Stimulated activated CD4-positive, alpha-beta T cell treated with anti-CD3 and anti-CD28 coated beads, Interleukin-15, amount 100 ng/mL, for 48 hours (primary cell): ENCODE data around the gene PHACTR1.
"Not testable (repeated sequence)": the region's sequence is repeated elsewhere in the genome, so short reads cannot be mapped to it uniquely, and the experiment has no call there.

Experiments
- DNase-seq, 2 donors: peaks; one replicate each; pipeline ENCODE4 v3.0.0-alpha.2; 2020; ENCODE audit warnings: low read depth in 2 of 2

The PHACTR1 gene

GRCh38 chr6:12716298-12716916 lies at the start of gene PHACTR1:
TSS of gene PHACTR1 (plus strand) at chr6:12716767.
- no peak for DNase-seq

DNA sequence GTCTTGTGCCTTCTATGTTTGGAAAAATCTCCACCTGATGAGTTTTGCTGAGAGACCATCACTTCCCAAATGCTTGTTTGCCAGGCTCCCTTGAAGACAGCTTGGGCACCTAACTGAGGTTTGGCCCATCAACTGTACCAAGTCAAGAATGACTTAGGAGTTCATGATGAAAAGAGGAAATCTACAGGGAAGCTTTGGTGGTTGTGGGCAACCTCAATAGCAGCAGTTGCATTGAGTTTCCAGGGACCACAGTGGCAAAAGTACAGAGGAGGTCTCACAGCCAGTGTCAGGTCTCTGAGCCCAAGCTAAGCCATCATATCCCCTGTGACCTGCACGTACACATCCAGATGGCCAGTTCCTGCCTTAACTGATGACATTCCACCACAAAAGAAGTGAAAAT lies 49.7 kb upstream of the PHACTR1 start:
- DNase-seq = no peak

DNA sequence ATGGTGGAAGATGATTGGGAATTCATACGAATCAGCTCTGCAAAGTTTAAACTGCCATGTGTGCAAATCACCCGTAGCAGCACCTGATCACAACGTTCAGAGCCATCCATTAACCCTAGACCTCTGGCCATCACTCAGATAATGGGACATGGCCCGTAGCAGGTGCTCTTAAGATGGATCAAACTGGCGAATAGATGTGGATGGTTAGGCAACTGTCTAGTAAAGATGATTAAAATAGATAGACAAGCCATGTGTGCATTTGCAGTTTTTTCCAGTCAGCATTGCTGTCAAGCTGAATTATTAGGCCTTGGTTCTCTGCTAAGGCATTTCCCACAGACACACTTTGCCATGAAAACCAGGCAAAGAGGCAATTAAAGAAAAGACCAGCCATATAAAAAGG lies 40.6 kb upstream of the PHACTR1 start:
- DNase-seq = no peak

GRCh38 chr6:12679341-12679740 lies 37.2 kb upstream of the PHACTR1 start:
- DNase-seq = no peak

- DNase-seq = no peak
These were observed 23.4 kb upstream of the PHACTR1 start for GRCh38 chr6:12693122-12693521.

- no peak for DNase-seq
These were observed 18.3 kb upstream of the PHACTR1 start for GRCh38 chr6:12698298-12698697.

DNA sequence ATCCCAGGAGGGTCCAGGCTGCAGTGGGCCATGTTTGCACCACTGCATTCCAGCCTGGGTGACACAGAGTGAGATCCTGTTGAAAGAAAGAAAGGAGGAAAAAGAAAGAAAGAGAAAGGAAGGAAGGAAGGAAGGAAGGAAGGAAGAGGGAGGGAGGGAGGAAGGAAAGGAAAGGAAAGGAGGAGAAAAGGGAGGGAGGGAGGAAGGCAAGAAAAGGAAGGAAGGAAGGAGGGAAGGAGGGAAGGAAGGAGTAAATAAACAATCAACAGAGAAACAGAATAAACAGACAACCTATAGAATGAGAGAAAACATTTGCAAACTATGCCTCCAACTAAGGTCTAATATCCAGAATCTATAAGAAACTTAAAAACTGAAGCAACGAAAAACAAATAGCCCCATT lies 11.6 kb upstream of the PHACTR1 start:
- no peak for DNase-seq

GRCh38 chr6:12709116-12709515 lies 7.5 kb upstream of the PHACTR1 start:
- DNase-seq = no peak

GRCh38 chr6:12709556-12710232 lies 6.9 kb upstream of the PHACTR1 start:
- DNase-seq = no peak

DNA sequence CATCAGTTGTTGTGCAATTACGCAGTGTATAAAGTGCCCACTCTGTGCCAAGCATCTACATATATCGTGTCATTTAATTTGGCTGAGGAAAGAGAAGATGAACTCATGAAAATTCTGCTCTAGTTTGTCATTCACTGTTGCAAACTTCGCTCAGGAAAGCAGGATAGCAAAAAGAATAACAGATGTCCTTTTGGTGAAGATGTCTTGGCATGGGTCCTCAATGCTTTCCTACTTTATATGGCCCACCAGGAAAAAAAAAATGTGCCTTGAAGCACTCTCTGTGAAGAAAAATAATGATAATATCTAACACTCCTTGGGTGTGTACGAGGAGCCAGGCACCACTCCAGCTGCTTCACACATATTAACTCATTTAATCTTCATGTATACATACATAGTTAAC lies 5.6 kb upstream of the PHACTR1 start:
- DNase-seq = no peak

GRCh38 chr6:12714022-12714421 lies 2.5 kb upstream of the PHACTR1 start:
- no peak for DNase-seq

DNA sequence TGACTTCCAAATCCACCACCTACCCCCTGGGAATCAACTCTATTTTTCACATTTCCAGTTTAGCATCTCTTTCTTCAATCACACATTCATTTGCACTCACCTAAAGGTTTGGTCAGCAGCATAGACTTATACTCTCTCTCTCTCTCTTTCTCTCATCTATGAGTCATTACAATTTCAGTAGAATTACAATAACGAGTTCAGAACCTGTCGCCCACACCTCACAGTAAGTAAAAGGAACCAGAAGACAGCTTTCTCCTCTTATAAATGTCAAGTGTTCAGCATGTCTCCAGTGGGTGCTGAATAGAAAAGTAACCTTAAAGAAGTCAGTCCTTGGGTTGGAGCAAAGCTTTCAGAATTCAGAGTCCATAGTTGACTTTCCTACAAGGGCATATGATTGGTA lies 1.1 kb upstream of the PHACTR1 start:
- no peak for DNase-seq

- DNase-seq = no peak
These were observed 789 bp downstream of the PHACTR1 start for GRCh38 chr6:12717356-12717755.

DNA sequence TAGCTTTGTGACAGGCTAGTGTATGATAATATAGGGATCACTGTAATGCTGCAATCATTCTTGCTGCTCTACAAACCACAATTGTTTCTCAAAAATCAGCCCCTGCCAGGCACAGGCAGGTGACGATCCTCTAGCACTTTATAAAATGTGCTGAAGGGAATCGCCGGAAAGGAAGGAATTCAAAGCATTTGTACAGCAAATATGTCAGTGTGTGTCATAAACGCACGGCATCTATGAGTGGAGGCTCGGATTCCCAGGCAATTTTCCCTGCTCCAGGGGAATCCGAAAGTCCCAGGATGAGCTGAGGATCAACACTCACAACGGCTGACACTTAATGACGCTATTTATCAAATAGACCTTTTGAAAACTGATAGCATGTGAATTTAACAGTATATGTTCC lies 1.4 kb downstream of the PHACTR1 start:
- no peak for DNase-seq

DNA sequence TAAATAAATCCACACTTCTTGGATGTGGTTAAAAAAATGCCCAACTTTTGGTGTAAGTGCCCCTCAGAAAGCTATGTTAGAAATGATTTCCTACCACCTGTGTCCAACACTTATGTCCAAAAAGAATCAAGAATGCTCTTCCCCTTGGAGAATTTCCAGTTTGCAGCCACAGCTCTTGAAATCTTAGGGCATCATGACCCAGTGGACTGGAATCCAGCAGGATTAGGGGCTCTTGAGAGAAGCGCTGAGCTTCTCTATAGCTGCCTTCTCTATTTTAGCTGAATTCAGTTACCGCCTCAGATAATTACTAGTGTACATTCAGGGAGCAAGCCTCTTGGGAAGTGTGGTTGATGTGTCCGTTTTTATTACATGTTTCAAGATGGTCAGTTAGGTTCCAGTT lies 2.5 kb downstream of the PHACTR1 start:
- no peak for DNase-seq

DNA sequence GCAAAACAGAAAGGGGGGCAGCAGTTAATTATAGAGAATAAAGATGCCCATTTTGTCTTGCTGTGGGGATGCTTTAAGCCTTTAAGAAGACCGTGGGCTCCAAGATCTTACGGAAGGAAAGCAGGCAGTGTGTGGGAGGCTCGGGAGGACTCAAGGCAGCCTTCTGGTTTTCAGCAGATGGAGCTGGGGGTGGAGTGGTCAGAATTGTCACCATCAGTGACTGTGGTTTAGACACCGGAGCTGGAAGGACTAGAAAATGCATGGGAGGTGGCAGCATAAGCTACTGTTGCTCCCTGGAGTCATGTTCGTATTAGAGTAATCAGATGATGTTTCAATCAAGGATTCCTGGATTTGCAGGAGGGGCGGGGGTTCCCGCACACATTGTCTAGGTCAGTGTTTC lies 3.7 kb downstream of the PHACTR1 start:
- no peak for DNase-seq

- DNase-seq = no peak
These were observed 8.7 kb downstream of the PHACTR1 start for GRCh38 chr6:12725263-12725662.

DNA sequence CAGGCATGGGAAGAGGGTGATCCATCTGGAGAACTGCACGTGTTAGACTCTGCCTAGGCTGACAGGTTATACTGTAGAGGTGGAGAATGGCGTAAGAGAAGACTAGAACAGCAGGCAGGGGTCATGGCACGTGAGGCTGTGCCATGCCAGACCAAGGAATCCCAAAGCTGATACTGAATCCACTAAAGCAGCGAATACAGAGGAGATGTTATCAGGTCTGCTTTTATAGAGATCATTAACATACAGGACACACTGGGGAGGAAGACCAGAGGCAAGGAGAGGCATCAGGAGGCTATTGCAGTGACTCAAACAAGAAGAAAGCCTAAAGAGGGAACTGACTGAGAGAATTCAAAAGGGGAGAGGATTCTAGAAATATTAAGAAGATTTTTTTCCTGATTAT lies 12.9 kb downstream of the PHACTR1 start:
- DNase-seq = no peak

- not testable (repeated sequence) for DNase-seq
These were observed 14.2 kb downstream of the PHACTR1 start for GRCh38 chr6:12730809-12731208.

DNA sequence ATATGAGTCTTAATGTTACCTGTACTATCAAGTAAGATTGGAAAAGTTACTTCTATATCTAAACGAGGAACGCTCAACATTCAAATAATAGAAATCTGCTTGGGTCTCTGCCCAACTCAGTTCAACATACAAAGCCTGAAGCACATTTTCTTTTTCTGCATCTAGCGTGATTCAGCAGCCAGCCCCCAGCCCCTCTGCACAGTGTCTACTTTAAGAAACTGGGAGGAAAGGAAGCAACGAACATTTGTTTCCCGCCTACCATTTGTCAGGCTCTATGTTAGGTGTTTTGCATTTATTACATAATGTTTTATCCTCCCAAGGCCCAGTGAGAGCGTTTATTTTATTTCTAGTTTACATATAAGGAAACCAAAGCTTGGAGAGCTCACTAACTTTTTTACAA lies 17.3 kb downstream of the PHACTR1 start:
- no peak for DNase-seq

DNA sequence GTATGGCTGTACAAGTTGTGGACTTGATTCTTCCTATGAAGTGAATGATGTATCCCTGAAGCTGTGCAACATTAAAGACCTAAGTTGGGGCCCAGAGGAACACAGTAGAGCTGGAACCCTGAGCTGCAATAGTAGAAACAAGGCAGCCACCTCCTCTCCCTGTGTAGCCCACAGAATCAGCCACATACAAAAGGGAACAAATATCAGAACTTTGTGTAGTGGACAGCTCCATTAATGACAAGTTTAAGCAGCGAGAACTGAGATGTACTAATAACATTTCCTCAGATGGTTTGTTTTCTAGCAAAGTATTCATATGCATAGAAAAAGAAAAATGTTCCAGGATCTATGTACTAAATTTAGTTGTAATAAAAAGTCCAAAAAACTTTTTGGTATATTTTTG lies 19.2 kb downstream of the PHACTR1 start:
- DNase-seq = no peak

DNA sequence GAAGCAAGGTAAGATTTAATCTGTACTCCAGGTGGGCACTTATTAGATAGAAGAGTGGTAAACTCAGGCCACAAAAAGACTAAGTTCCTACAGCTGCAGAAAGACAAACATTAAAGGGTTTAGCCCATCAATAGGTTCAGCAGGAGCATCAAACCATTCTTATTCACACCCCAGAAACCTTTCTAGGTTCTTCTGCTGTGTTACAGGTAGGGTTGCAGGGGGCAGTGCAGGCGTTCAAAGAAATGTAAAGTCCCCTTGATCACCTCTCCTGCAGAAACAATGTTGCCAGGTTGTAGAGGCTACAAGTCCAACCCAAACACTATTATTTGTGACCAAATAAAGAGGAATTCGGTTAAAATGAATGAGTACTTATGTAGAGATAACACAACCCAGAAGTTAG lies 31.8 kb downstream of the PHACTR1 start:
- DNase-seq = no peak

DNA sequence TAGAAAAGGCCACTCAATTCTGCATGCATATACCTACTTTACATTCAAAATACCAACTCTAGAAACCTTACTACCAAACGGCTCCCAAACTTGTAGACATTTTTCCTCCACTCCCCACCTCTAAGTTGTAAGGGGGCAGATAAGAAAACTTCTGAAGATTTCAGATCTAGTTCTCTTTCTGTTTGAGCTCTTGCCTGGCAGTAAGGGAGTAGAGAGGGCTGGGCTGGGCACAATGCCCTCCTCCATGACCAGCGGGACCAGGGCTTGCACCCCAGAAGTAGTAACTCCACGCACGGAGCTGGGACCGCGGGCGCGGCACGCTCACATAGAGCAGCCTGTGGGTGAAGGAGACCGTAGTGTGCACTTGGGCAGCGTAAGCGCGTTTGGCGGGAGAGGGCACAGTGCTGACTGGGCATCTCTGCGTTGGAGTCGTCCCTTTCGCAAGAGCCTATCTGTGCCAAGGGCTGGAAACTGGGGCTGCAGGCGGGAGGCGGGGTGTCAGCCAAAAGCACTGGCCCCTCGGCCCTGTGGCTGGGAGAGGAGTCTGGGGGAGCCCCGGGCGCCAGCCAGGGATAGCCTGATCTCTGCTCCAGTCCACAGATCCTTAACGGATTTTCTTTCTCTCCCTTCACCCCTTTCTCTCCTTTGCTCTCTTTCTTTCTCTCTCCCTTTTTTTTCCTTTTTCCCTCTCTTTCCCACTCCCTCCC lies 32.4 kb downstream of the PHACTR1 start:
- no peak for DNase-seq
